GM21619 (cell line): ENCODE results near the gene SHANK2.

Experiments
- ATAC-seq: cut with Tn5 transposase; IDR thresholded peaks from one replicate; pipeline ENCODE4 v1.9.1; 2021; ENCODE audit not compliant: unreplicated experiment

SHANK2 gene

DNA sequence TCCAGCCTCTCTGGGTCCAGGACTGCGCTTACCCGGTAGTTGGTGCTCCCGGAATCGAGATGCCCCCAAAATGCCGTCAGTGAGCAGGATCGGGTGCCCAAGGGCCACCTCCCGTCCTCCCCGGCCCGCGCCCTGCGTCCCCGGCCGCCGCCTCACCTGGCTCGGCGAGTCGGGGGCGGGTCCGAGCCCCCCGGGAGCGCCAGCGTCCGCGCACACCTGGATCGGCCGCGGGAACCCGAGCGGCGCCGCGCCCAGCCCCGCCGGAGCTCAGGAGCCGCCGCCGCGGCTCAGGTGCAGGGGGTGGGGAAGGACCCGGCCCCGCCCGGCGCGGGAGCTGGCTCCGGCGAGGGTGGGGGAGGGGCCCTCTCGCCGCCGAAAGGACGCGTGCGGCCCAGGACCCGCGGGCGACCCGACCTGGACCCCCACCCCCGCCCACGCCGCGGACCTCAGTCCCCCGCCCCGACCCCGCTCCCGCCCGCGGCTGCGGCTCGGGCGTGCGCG is at the start of gene SHANK2:
Gene SHANK2, minus strand, starts transcription at position 309 of the 501 bp plus-strand sequence. CDS start 105,251 bp downstream, outside the sequence.
- no peak for ATAC-seq

GRCh38 chr11:71301858-71302533 is 49.6 kb upstream of the SHANK2 start:
- no peak for ATAC-seq

- no peak for ATAC-seq
Observed at GRCh38 chr11:71301046-71301857, 48.9 kb upstream of the SHANK2 start.

DNA sequence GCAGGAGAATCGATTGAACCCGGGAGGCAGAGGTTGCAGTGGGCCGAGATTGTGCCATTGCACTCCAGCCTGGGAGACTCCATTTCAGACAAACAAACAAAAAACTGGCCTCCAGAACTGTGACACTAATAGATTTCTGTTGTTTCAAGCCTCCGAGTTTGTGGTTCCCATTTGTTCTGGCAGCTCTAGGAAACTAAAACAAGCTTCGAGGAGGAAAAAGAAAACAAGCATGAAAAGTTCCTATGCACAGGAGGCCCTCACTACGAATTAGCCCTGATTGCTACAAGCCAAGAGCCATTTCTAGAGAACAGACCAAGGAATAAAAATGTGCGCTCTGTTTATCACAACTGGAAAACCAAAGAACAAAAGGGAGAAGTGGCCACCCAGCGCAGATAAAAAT is 47.8 kb upstream of the SHANK2 start:
- no peak for ATAC-seq

DNA sequence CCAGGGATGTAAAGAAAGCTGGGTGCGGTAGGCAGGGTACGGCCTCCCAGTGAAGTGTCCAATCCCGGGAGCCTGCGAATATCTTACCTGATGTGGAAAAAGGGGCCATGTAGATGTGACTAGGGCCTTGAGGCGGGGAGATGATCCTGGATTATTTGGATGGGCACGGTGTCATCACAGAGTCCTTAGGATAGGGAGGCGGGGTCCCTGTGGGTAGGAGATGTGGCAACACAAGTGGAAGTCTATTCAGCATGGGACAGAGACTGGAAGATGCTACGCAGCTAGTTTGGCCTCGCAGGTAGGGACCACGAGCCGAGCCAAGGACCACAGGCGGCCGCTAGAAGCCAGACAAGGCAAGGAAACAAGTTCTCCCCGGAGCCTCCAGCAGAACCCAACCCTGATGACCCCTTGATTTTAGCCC is 46.4 kb upstream of the SHANK2 start:
- no peak for ATAC-seq

DNA sequence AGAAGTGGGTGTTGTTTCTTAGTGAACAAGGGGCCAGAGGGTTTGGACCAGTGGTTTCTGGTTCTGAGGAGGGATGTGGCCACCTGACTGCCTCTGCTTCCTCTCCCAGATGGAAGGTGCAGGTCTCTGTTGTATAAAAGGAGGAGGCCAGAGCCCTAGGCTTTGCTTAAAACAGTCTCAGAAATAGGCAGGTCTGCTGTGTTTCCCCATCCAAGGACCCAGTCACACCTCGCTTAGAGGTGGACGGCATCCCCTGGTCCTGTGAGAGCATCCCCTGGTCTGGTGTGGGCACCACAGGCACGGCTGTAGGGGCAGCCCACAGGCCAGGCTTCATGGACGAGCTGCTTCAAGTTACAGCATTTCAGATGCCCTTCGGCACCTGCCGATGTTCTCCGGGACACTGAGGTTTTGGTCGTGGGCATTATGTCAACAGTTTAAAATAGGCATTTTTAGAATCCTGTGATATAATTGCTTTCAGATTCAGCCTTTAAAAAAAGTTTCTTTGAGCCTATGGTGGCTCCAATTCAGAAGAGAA is 45.7 kb upstream of the SHANK2 start:
- no peak for ATAC-seq

- no peak for ATAC-seq
Observed at GRCh38 chr11:71294846-71295600, 42.6 kb upstream of the SHANK2 start.

DNA sequence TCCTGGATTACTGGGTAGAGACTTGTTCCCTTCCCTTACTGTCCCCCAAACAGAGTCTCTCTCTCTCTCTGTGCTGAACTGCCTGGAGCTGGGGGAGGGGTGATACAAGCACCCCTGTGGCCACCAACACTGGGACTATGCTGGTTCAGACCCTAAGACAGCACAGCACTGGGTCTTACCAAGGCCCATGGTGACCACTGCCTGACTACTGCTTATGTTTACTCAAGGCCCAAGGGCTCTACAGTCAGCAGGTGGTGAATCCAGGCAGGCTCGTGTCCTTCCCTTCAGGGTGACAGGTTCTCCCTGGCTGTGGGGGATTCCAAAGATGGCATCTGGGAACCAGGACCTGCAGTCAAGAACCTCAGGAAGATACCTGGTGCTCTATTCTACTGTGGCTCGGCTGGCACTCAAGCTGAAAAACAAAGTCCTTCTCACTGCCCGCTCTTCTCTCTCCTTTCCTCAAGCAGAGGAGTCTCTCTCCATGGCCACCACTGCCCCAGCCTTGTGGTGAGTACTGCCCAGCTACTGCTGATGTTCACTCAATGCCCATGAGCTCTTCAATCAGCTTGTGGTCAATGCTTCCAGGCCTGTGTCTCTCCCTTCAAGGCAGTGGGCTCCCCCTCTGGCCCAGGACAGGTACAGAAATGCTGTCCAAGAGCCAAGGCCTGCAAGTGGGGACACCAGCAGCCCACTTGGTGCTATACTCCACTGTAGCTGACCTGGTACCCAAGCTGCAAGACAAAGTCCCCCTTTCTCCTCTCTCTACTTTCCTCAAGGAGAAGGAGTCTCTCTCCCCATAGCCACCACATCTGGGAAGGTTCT is 41.8 kb upstream of the SHANK2 start:
- ATAC-seq, result no peak

DNA sequence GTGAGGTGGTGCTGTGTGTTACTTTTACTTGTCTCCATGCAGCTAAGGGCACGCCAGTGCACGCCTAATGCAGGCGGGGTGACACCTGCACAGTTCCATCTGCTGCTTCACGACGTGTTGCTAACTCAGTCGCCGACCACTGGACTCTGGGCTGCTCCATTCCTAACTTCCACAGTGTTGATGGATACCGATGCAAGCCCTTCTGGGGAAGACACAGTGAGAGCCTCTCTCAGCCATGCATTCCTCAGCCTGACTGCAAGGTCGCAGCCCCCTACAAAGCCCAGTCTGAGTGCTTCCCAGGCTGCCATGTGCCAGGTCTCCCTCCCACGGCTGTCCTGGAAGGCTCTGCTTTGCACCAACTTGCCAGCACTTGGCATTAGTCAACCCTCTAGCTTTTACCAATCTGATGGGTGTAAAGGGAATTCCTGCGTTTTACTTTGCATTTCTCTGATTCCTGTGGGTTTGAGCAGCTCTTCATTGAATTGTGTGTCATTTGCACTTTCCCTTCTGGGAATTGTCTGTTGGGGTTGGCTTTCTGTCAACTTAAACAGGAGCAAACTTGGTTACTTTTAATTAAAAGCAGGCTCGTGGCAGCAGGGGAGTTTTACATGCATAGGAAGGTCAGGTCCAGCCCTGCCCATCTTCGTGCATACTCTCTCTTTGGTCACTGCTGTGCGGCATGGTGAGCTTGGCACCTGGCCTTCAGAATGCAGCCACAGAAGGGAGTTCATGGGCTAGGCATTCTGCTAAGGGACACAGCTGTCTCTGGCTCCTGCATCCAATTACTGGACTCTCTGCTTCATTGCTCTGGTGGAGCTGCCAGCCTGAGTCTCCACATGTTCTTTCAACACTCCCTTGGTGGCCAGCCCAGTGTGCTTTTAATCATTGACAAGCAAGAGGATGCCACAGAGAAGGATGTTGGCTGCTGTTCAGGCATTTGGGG is 34.6 kb upstream of the SHANK2 start:
- ATAC-seq, result no peak

DNA sequence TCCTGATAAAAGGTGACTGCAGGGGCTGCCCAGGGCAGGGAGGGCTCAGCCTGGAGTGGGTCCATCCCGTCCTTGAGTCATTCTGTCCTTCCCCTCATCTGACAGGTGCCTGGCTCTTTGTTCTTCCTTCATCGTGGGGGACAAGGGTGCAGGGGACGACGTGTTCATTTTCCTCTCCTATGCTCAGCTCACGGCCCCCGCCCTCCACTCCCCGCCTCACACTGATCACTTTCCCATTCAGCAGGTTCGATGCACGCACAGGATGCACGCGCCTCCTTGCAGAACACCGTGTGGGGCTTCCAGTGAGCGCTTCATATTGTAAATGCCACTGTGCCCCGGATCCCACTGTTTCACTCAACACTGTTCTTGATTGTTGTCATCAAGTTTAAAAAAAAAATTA is 32.7 kb upstream of the SHANK2 start:
- ATAC-seq, result no peak

DNA sequence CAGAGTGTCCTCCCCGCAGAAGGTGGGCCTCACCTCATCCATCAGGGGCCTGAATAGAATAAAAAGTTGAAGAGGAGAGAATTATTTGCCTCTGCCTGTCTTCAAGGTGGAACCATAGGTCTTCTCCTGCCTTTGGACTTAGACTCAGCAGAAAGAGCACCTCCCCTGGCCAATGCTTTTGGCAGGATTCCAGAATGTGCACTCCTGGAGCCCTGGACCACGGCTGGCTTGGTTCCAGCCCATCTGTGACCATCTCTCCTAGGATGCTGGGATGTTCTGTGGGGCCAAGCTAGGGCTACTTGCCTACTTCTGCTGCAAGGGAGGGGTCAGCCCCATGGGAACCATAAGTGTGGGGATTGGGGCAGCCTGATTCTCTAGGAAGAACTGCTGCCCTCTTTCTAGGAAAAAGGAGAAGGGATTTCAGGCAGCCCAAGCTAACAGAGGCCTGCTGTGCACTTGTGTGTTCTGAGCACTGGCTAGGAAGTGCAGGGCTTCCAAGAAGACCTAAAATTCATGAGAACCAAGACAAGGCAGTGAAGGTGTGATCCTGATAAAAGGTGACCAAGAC is 32.2 kb upstream of the SHANK2 start:
- ATAC-seq, result no peak

GRCh38 chr11:71283971-71284441 is 31.6 kb upstream of the SHANK2 start:
- ATAC-seq, result no peak

GRCh38 chr11:71282581-71283351 is 30.4 kb upstream of the SHANK2 start:
- no peak for ATAC-seq

- ATAC-seq, result no peak
Observed at GRCh38 chr11:71281831-71282230, 29.5 kb upstream of the SHANK2 start.

DNA sequence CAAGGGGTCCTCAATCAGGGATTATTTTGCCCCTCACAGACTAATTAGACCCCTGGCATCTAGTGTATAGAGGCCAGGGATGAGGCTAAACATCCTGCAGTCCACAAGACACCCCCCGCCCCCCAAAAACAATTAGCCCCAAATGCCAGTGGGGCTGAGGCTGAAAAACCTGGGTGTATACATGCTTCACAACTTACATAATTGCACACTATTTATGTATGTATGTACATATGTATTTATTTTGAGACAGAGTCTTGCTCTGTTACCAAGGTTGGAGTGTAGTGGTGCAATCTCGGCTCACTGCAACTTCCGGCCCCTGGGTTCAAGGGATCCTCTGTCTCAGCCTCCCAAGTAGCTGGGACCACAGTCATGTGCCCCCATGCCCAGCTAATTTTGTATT is 28.8 kb upstream of the SHANK2 start:
- no peak for ATAC-seq

GRCh38 chr11:71279916-71280645 is 27.7 kb upstream of the SHANK2 start:
- ATAC-seq, result no peak

GRCh38 chr11:71272161-71272560 is 19.8 kb upstream of the SHANK2 start:
- no peak for ATAC-seq
